ENCODE data around the gene CBX2. TPM values are rescaled to one million over a fixed set of nuclear protein-coding genes. Genes with fewer than 3 reads are reported as not detected.

CBX2 gene
- total RNA-seq, 3 donors from 2014 or later (not counting 1 experiment from before 2014, with no cell fraction given): 0.18 to 1.3 TPM; not detected in 1

GRCh38 chr17:79757140-79757745, 20.7 kb upstream of the CBX2 start:
- DNase-seq (no peak), ATAC-seq (no peak)
- no peaks in the 10 kb centered on the region for H3K36me3 Mint-ChIP-seq
- Histone ChIP-seq H3K36me3 (ENCODE audit: control insufficient read depth, insufficient read depth, low read length) (no peaks in the 10 kb centered on the region), H3K4me1 (ENCODE audit: control insufficient read depth, insufficient read depth, low read length) (no peaks in the 10 kb centered on the region), H3K4me3 (ENCODE audit: low read length) (no peak overlapping the region), H3K27ac (ENCODE audit: low read length) (no peak overlapping the region), H3K9me3 (ENCODE audit: control insufficient read depth, insufficient read depth, low read length) (no peaks in the 10 kb centered on the region), H3K27me3 (ENCODE audit: control insufficient read depth, insufficient read depth, low read length) (peaks cover 1% of the 10 kb centered on the region)
- H3K9me3 Mint-ChIP-seq: no peaks in the 10 kb centered on the region
- no peak overlapping the region for H3K4me3 Mint-ChIP-seq
- no peaks in the 10 kb centered on the region for H3K4me1 Mint-ChIP-seq
- intact Hi-C loops (cut with micrococcal nuclease): no loop called here
- H3K27me3 Mint-ChIP-seq (ENCODE audit: low read depth in 2 of 2): peaks cover 6 to 18% of the 10 kb centered on the region in 2 donors
- no peak overlapping the region for H3K27ac Mint-ChIP-seq
- TF ChIP-seq CTCF (IDR thresholded peaks at IDR 0.05): no peak
- WGBS (ENCODE audit: insufficient coverage): 91% methylated on average over 15 of the region's 15 CpGs

GRCh38 chr17:79758271-79758670, 19.7 kb upstream of the CBX2 start:
- H3K36me3 Mint-ChIP-seq: no peaks in the 10 kb centered on the region
- WGBS (ENCODE audit: insufficient coverage): 92% methylated on average over 4 of the region's 6 CpGs
- Histone ChIP-seq H3K9me3 (ENCODE audit: control insufficient read depth, insufficient read depth, low read length) (no peaks in the 10 kb centered on the region), H3K4me1 (ENCODE audit: control insufficient read depth, insufficient read depth, low read length) (no peaks in the 10 kb centered on the region), H3K27me3 (ENCODE audit: control insufficient read depth, insufficient read depth, low read length) (no peaks in the 10 kb centered on the region), H3K36me3 (ENCODE audit: control insufficient read depth, insufficient read depth, low read length) (no peaks in the 10 kb centered on the region), H3K4me3 (ENCODE audit: low read length) (no peak overlapping the region), H3K27ac (ENCODE audit: low read length) (no peak overlapping the region)
- no peak overlapping the region for H3K27ac Mint-ChIP-seq
- TF ChIP-seq CTCF (IDR thresholded peaks at IDR 0.05): no peak
- peaks cover 8 to 18% of the 10 kb centered on the region in 2 donors for H3K27me3 Mint-ChIP-seq (ENCODE audit: low read depth in 2 of 2)
- ATAC-seq (no peak), DNase-seq (no peak)
- intact Hi-C loops (cut with micrococcal nuclease): no loop called here
- H3K9me3 Mint-ChIP-seq: no peaks in the 10 kb centered on the region
- H3K4me3 Mint-ChIP-seq: no peak overlapping the region
- no peaks in the 10 kb centered on the region for H3K4me1 Mint-ChIP-seq

GRCh38 chr17:79760197-79760906, 17.6 kb upstream of the CBX2 start:
- intact Hi-C loops (cut with micrococcal nuclease): no loop called here
- Mint-ChIP-seq H3K27me3 (ENCODE audit: low read depth in 2 of 2) (peaks cover 8 to 18% of the 10 kb centered on the region in 2 donors), H3K27ac (no peak overlapping the region), H3K4me3 (no peak overlapping the region), H3K9me3 (no peaks in the 10 kb centered on the region), H3K36me3 (no peaks in the 10 kb centered on the region), H3K4me1 (no peaks in the 10 kb centered on the region)
- no peaks in the 10 kb centered on the region for H3K4me1 ChIP-seq (ENCODE audit: control insufficient read depth, insufficient read depth, low read length)
- no peak overlapping the region for H3K27ac ChIP-seq (ENCODE audit: low read length)
- H3K9me3 ChIP-seq (ENCODE audit: control insufficient read depth, insufficient read depth, low read length): no peaks in the 10 kb centered on the region
- WGBS (ENCODE audit: insufficient coverage): 83% methylated on average over 21 of the region's 21 CpGs
- DNase-seq (no peak), ATAC-seq (no peak)
- no peaks in the 10 kb centered on the region for H3K36me3 ChIP-seq (ENCODE audit: control insufficient read depth, insufficient read depth, low read length)
- H3K27me3 ChIP-seq (ENCODE audit: control insufficient read depth, insufficient read depth, low read length): no peaks in the 10 kb centered on the region
- no peak for TF ChIP-seq CTCF (IDR thresholded peaks at IDR 0.05)
- H3K4me3 ChIP-seq (ENCODE audit: low read length): no peak overlapping the region
